ENCODE measurements around the gene FTCD. TPM values are rescaled to one million over a fixed set of nuclear protein-coding genes. Genes with fewer than 3 reads are reported as not detected.

The FTCD gene
- total and polyA plus RNA-seq, 2 donors (not counting 3 experiments of a cell fraction or from before 2014, with no cell fraction given): 0.06 to 1.2 TPM

DNA sequence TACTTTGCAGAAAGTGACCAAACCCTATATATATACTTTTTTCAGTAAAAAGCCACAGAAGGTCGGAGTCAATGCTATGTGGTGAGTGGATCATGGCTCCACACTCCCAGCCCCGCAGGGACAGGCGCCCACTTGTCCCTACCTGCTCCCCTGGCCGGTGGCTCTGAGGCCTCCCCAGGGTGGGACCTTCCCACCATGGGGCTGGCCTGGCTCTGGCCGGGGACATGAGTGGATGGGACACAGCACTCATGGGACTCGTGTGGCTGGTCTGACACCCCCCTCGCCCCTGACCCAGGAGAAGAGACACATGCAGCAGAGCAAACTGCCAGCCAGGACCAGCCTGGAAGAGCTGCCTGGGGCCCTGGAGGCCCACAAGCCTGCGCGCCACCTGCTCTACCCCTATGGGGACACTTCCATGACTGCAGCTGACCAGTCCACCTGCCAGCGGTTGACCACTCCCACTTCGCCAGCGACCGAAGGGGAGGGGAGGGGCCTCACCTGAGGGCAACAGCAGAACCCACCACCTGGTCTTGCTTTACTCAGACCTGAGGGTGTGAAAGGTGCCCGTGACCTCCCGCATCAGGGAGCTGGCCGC lies 26.7 kb upstream of the FTCD start:
- H3K27ac ChIP-seq (ENCODE audit: insufficient read depth, low read depth, low read length): no peak overlapping the region
- dilution Hi-C loops (cut with MboI; ENCODE audit: extremely low pct_ligation_motif_present, low sequenced_read_pairs): no loop called here
- H3K4me3 ChIP-seq (replicated peaks in 1 of 3; ENCODE audit: insufficient read depth in 1 of 3, low read depth in 1 of 3, low read length in 3 of 3): no peak overlapping the region
- FAIRE-seq (no peak), DNase-seq (ENCODE audit: low read depth, low spot score) (no peak)
- no peak overlapping the region for H3K9ac ChIP-seq (replicated peaks; ENCODE audit: extremely low read depth, insufficient read depth, low read length)
- no peak overlapping the region for H2AFZ ChIP-seq (ENCODE audit: low read depth, low read length)
- BruUV-seq (replicated peaks): no TSS peak
- CTCF ChIA-PET: interaction anchor here (0.5 to 1.1 kb wide), 2 partner anchors 39 to 453 kb away, joined by 3 read pairs; partner anchors contain the start of gene PRMT2
- peaks cover 9% of the 10 kb centered on the region for H3K4me1 ChIP-seq (ENCODE audit: control insufficient read depth, extremely low read depth, insufficient read depth, low read length)
- H3K36me3 ChIP-seq (ENCODE audit: control insufficient read depth in 2 of 2, extremely low read depth in 1 of 2, insufficient read depth in 2 of 2, low read length in 2 of 2): no peaks in the 10 kb centered on the region
- no peaks in the 10 kb centered on the region for H3K27me3 ChIP-seq (ENCODE audit: control insufficient read depth in 2 of 2, insufficient read depth in 2 of 2, low read length in 2 of 2)
- no peaks in the 10 kb centered on the region for H3K79me2 ChIP-seq (ENCODE audit: control insufficient read depth, insufficient read depth, low read length)
- POLR2A ChIA-PET: no interaction called here
- no peak overlapping the region for H3K4me2 ChIP-seq (ENCODE audit: insufficient read depth, low read length)
- intact Hi-C loops (cut with micrococcal nuclease): no loop called here
- no peaks in the 10 kb centered on the region for H3K9me1 ChIP-seq (replicated peaks; ENCODE audit: control insufficient read depth, extremely low read depth, insufficient read depth, low read length)
- no peaks in the 10 kb centered on the region for H4K20me1 ChIP-seq (replicated peaks; ENCODE audit: control insufficient read depth, extremely low read depth, insufficient read depth, low read length)
- no peak for TF ChIP-seq JUN (IDR thresholded peaks at IDR 0.05; ENCODE audit: borderline replicate concordance, insufficient read depth, insufficient read length, low read depth)
- TF ChIP-seq, protein P1, sequence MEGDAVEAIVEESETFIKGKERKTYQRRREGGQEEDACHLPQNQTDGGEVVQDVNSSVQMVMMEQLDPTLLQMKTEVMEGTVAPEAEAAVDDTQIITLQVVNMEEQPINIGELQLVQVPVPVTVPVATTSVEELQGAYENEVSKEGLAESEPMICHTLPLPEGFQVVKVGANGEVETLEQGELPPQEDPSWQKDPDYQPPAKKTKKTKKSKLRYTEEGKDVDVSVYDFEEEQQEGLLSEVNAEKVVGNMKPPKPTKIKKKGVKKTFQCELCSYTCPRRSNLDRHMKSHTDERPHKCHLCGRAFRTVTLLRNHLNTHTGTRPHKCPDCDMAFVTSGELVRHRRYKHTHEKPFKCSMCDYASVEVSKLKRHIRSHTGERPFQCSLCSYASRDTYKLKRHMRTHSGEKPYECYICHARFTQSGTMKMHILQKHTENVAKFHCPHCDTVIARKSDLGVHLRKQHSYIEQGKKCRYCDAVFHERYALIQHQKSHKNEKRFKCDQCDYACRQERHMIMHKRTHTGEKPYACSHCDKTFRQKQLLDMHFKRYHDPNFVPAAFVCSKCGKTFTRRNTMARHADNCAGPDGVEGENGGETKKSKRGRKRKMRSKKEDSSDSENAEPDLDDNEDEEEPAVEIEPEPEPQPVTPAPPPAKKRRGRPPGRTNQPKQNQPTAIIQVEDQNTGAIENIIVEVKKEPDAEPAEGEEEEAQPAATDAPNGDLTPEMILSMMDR (IDR thresholded peaks at IDR 0.05; ENCODE audit: extremely low read depth in 1 of 2, insufficient read depth in 1 of 2, low read depth in 1 of 2, low read length in 2 of 2): no peak
- no peak for TF ChIP-seq POLR2A (IDR thresholded peaks at IDR 0.05; ENCODE audit: low read depth, low read length)
- TF ChIP-seq MYC (IDR thresholded peaks at IDR 0.05; ENCODE audit: low read depth, low read length): no peak
- no peak for TF ChIP-seq GATA2 (IDR thresholded peaks at IDR 0.05; ENCODE audit: insufficient read depth, insufficient read length, low read depth, low read length)
- TF ChIP-seq EZH2 (IDR thresholded peaks at IDR 0.05; ENCODE audit: borderline replicate concordance, low read depth, low read length, severe bottlenecking): no peak
- no peak for TF ChIP-seq FOS (IDR thresholded peaks at IDR 0.05; ENCODE audit: borderline replicate concordance, insufficient read depth, low read length)
- TF ChIP-seq, protein P2, sequence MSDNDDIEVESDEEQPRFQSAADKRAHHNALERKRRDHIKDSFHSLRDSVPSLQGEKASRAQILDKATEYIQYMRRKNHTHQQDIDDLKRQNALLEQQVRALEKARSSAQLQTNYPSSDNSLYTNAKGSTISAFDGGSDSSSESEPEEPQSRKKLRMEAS (IDR thresholded peaks at IDR 0.05; ENCODE audit: insufficient read depth, insufficient read length): no peak
- no peak for TF ChIP-seq POLR2AphosphoS5 (IDR thresholded peaks at IDR 0.05; ENCODE audit: insufficient read depth, low read depth, low read length)
- H3K9me3 ChIP-seq (replicated peaks; ENCODE audit: control insufficient read depth, insufficient read depth, low read length): no peaks in the 10 kb centered on the region

All from endothelial cell of umbilical vein (primary cell).